Endodermal cell (in vitro differentiated cells): ENCODE results near the gene IPCEF1. TPM values are rescaled to one million over a fixed set of nuclear protein-coding genes. Genes with fewer than 3 reads are reported as not detected.

Experiments used
- DNase-seq: peaks from one replicate; pipeline ENCODE4 v3.0.0-alpha.2; 2017
- H3K27ac ChIP-seq: 2 replicates; pipeline ENCODE4 v1.5.1; 2013; ENCODE audit warnings: mild to moderate bottlenecking, low read depth, low read length, moderate library complexity
- H3K27me3 ChIP-seq: 2 replicates; pipeline ENCODE4 v1.6.1; 2013; ENCODE audit warnings: mild to moderate bottlenecking, low read length, moderate library complexity; ENCODE audit not compliant: insufficient read depth, control insufficient read depth, poor library complexity, severe bottlenecking
- H3K36me3 ChIP-seq: 2 replicates; pipeline ENCODE4 v1.7.0; 2013; ENCODE audit warnings: mild to moderate bottlenecking, low read length, moderate library complexity; ENCODE audit not compliant: control insufficient read depth, insufficient read depth
- H3K4me1 ChIP-seq: one replicate; pipeline ENCODE4 v1.7.0; 2013; ENCODE audit warnings: low read length; ENCODE audit not compliant: control insufficient read depth, insufficient read depth
- H3K4me3 ChIP-seq: 2 replicates; pipeline ENCODE4 v1.5.1; 2013; ENCODE audit warnings: mild to moderate bottlenecking, low read length, moderate library complexity
- H3K9ac ChIP-seq: 2 replicates; pipeline ENCODE4 v1.6.1; 2013; ENCODE audit warnings: mild to moderate bottlenecking, low read length, moderate library complexity; ENCODE audit not compliant: poor library complexity, severe bottlenecking; ENCODE audit errors: extremely low read depth
- H3K9me3 ChIP-seq: 2 replicates; pipeline ENCODE4 v1.6.1; 2013; ENCODE audit warnings: mild to moderate bottlenecking, low read length, moderate library complexity; ENCODE audit not compliant: control insufficient read depth
- H3K27ac Mint-ChIP-seq: 2 replicates; pipeline ENCODE4 v1.8.0; 2020; ENCODE audit warnings: mixed read lengths
- H3K27me3 Mint-ChIP-seq: 2 replicates; pipeline ENCODE4 v1.8.0; 2021; ENCODE audit warnings: mild to moderate bottlenecking, mixed read lengths; ENCODE audit not compliant: insufficient read depth
- H3K36me3 Mint-ChIP-seq: 2 replicates; pipeline ENCODE4 v1.8.0; 2020; ENCODE audit warnings: low read depth, mixed read lengths
- H3K4me1 Mint-ChIP-seq: 2 replicates; pipeline ENCODE4 v1.8.0; 2020; ENCODE audit warnings: mixed read lengths
- H3K4me3 Mint-ChIP-seq: 2 replicates; pipeline ENCODE4 v1.8.0; 2020; ENCODE audit warnings: mild to moderate bottlenecking, moderate library complexity, mixed read lengths
- H3K9me3 Mint-ChIP-seq: 2 replicates; pipeline ENCODE4 v1.8.0; 2020; ENCODE audit warnings: mild to moderate bottlenecking, mixed read lengths
- WGBS, 2 experiments: methylation state at CpG; one replicate each; pipeline versions ENCODE4 v1.1.5 to v1.1.7; 2013; ENCODE audit warnings: missing lambda C conversion rate in 2 of 2, mixed read lengths in 1 of 2; ENCODE audit not compliant: insufficient coverage in 1 of 2, insufficient read length in 1 of 2; 5-methylcytosine and 5-hydroxymethylcytosine counted together
- total RNA-seq, 2 donors: library from RNA; stranded (reverse); fragmentation: NEBNext Ultra II Directional in 1 of 2; extraction: Animal tissue kit (Norgen Biotek cat#: 25700) in 1 of 2; gene quantifications; 2 replicates in 1 of 2; 3 replicates in 1 of 2; pipeline ENCODE4 v1.2.1, GENCODE V29; 2021
- TF ChIP-seq, protein P1 (sequence below): fragments of 200-600 bp; sonication (generic); conservative IDR thresholded peaks from 2 replicates; pipeline ENCODE4 v1.5.0; 2021; ENCODE audit warnings: antibody characterized with exemption, mild to moderate bottlenecking

The IPCEF1 gene
- total RNA-seq, 2 donors from 2014 or later: 2.2 to 2.8 TPM

DNA sequence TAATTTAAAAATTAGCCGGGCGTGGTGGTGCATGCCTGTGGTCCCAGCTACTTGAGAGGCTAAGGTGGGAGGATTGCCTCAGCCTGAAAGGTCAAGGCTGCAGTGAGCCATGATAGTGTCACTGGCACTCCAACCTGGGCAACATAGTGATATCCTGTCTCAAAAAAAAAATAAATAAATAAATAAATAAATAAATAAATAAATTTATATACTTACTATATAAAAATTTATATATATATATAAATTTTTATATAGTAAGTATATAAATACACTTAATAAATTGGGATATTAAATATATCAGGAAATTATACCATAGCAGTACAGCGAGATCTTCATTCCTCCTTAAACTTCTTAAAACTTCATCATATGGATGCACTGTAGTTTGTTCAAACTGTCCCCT is 23.0 kb upstream of the IPCEF1 start:
- H3K27ac Mint-ChIP-seq: no peak overlapping the region
- no peaks in the 10 kb centered on the region for H3K27me3 ChIP-seq
- H3K9me3 Mint-ChIP-seq: peaks cover 3% of the 10 kb centered on the region
- H3K36me3 Mint-ChIP-seq: no peaks in the 10 kb centered on the region
- WGBS, 2 experiments: 100% methylated on average over 3 of the region's 3 CpGs; no CpG with 5 or more reads in 1 of the 2 experiments
- no peaks in the 10 kb centered on the region for H3K9me3 ChIP-seq
- no peak for DNase-seq
- TF ChIP-seq, protein P1, sequence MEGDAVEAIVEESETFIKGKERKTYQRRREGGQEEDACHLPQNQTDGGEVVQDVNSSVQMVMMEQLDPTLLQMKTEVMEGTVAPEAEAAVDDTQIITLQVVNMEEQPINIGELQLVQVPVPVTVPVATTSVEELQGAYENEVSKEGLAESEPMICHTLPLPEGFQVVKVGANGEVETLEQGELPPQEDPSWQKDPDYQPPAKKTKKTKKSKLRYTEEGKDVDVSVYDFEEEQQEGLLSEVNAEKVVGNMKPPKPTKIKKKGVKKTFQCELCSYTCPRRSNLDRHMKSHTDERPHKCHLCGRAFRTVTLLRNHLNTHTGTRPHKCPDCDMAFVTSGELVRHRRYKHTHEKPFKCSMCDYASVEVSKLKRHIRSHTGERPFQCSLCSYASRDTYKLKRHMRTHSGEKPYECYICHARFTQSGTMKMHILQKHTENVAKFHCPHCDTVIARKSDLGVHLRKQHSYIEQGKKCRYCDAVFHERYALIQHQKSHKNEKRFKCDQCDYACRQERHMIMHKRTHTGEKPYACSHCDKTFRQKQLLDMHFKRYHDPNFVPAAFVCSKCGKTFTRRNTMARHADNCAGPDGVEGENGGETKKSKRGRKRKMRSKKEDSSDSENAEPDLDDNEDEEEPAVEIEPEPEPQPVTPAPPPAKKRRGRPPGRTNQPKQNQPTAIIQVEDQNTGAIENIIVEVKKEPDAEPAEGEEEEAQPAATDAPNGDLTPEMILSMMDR: no peak
- no peaks in the 10 kb centered on the region for H3K36me3 ChIP-seq
- peaks cover 2% of the 10 kb centered on the region for H3K4me1 Mint-ChIP-seq
- no peak overlapping the region for H3K4me3 Mint-ChIP-seq
- H3K4me3 ChIP-seq: no peak overlapping the region
- H3K4me1 ChIP-seq: no peaks in the 10 kb centered on the region
- no peak overlapping the region for H3K27ac ChIP-seq
- no peak overlapping the region for H3K9ac ChIP-seq
- H3K27me3 Mint-ChIP-seq: no peaks in the 10 kb centered on the region

DNA sequence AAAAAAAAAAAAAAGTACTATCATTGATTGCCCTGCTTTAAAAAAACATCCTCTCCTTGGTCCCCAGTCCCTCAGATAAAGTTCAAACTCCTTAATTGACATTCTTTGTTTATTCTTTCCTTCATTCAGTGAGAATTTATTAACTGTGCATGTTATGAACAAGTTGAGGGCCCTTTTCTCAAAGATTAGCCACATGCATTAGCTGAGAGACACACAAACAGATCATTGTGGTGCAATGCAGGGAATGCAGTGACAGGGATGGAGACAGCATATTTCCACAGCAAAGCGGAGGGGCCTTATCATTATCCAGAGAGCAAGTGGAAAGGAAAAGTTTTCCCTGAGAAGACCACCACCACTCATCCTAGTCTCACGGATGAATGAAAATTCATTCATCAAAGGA is 21.9 kb upstream of the IPCEF1 start:
- Histone ChIP-seq H3K36me3 (no peaks in the 10 kb centered on the region), H3K4me1 (no peaks in the 10 kb centered on the region), H3K27ac (no peak overlapping the region), H3K4me3 (no peak overlapping the region), H3K9me3 (no peaks in the 10 kb centered on the region), H3K9ac (no peak overlapping the region), H3K27me3 (no peaks in the 10 kb centered on the region)
- TF ChIP-seq, protein P1: no peak
- H3K4me1 Mint-ChIP-seq: peaks cover 2% of the 10 kb centered on the region
- no peak for DNase-seq
- H3K36me3 Mint-ChIP-seq: no peaks in the 10 kb centered on the region
- no peaks in the 10 kb centered on the region for H3K27me3 Mint-ChIP-seq
- no peak overlapping the region for H3K4me3 Mint-ChIP-seq
- no peak overlapping the region for H3K27ac Mint-ChIP-seq
- 100% methylated on average over 2 of the region's 2 CpGs for WGBS, 2 experiments
- peaks cover 3% of the 10 kb centered on the region for H3K9me3 Mint-ChIP-seq

DNA sequence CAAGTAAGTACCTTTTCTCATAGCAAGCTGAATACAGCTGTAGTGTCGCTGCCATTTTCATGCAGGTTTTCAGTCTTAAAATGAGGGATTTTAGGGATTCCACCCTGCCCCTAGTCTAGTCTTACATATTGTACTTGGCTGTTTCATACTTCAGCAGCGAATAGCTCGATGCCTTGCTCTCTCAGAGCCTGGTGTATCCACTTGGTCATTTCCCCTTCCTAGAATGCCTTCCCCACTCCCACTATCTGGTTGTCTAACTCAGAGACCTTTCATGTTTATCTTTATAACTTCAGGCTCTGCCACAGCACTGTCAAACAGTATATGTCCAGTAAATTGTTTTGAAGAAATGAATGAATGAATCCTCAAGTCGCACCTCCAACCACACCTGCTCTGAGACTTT is 21.1 kb upstream of the IPCEF1 start:
- Mint-ChIP-seq H3K4me1 (peaks cover 2% of the 10 kb centered on the region), H3K9me3 (no peaks in the 10 kb centered on the region), H3K27me3 (no peaks in the 10 kb centered on the region), H3K36me3 (no peaks in the 10 kb centered on the region), H3K4me3 (no peak overlapping the region), H3K27ac (no peak overlapping the region)
- Histone ChIP-seq H3K27me3 (no peaks in the 10 kb centered on the region), H3K9ac (no peak overlapping the region), H3K36me3 (no peaks in the 10 kb centered on the region), H3K9me3 (no peaks in the 10 kb centered on the region), H3K4me1 (no peaks in the 10 kb centered on the region), H3K4me3 (no peak overlapping the region), H3K27ac (no peak overlapping the region)
- DNase-seq: no peak
- WGBS, 2 experiments: 95 to 100% methylated on average over 3 to 4 of the region's 4 CpGs
- TF ChIP-seq, protein P1: no peak
